Measurements from ENCODE around the gene GALNT9. TPM values are rescaled to one million over a fixed set of nuclear protein-coding genes. Genes with fewer than 3 reads are reported as not detected.

GALNT9 gene
- total RNA-seq, 1 donor from 2014 or later = not detected

- TF ChIP-seq CTCF (IDR thresholded peaks at IDR 0.05; ENCODE audit: borderline replicate concordance) = no peak
- DNase-seq = no peak
- no peak overlapping the region for H3K27ac ChIP-seq (replicated peaks)
- H3K36me3 ChIP-seq = no peaks in the 10 kb centered on the region
- H3K9me3 ChIP-seq (replicated peaks) = no peaks in the 10 kb centered on the region
- intact Hi-C loops (cut with micrococcal nuclease) = no loop called here
- peaks cover 98% of the 10 kb centered on the region for H3K27me3 ChIP-seq (ENCODE audit: low read depth)
- no peak overlapping the region for H3K4me3 ChIP-seq
- H3K4me1 ChIP-seq = peaks cover 18% of the 10 kb centered on the region
Observed at GRCh38 chr12:132329720-132330548, 545 bp upstream of the GALNT9 start.

- intact Hi-C loops (cut with micrococcal nuclease) = no loop called here
- no peak for DNase-seq
- H3K36me3 ChIP-seq = no peaks in the 10 kb centered on the region
- H3K27ac ChIP-seq (replicated peaks) = no peak overlapping the region
- H3K4me1 ChIP-seq = peaks cover 18% of the 10 kb centered on the region
- H3K9me3 ChIP-seq (replicated peaks) = no peaks in the 10 kb centered on the region
- no peak overlapping the region for H3K4me3 ChIP-seq
- peaks cover 100% of the 10 kb centered on the region for H3K27me3 ChIP-seq (ENCODE audit: low read depth)
- TF ChIP-seq CTCF (IDR thresholded peaks at IDR 0.05; ENCODE audit: borderline replicate concordance) = no peak
Observed at GRCh38 chr12:132328282-132329029, 933 bp downstream of the GALNT9 start.

GRCh38 chr12:132327336-132328171, 1.8 kb downstream of the GALNT9 start:
- TF ChIP-seq CTCF (IDR thresholded peaks at IDR 0.05; ENCODE audit: borderline replicate concordance) = no peak
- Histone ChIP-seq H3K36me3 (no peaks in the 10 kb centered on the region), H3K27me3 (ENCODE audit: low read depth) (peaks cover 100% of the 10 kb centered on the region), H3K4me1 (peaks cover 18% of the 10 kb centered on the region), H3K4me3 (no peak overlapping the region), H3K27ac (replicated peaks) (no peak overlapping the region), H3K9me3 (replicated peaks) (no peaks in the 10 kb centered on the region)
- intact Hi-C loops (cut with micrococcal nuclease) = no loop called here
- DNase-seq = no peak

- no peak for TF ChIP-seq CTCF (IDR thresholded peaks at IDR 0.05; ENCODE audit: borderline replicate concordance)
- H3K4me1 ChIP-seq = peaks cover 18% of the 10 kb centered on the region
- DNase-seq = no peak
Observed at GRCh38 chr12:132326646-132327045, 2.7 kb downstream of the GALNT9 start.

GRCh38 chr12:132325733-132326130, 3.7 kb downstream of the GALNT9 start:
- no peak for TF ChIP-seq CTCF (IDR thresholded peaks at IDR 0.05; ENCODE audit: borderline replicate concordance)
- Histone ChIP-seq H3K9me3 (replicated peaks) (no peaks in the 10 kb centered on the region), H3K27ac (replicated peaks) (no peak overlapping the region), H3K4me3 (no peak overlapping the region), H3K36me3 (no peaks in the 10 kb centered on the region), H3K4me1 (peaks cover 18% of the 10 kb centered on the region), H3K27me3 (ENCODE audit: low read depth) (peaks cover 100% of the 10 kb centered on the region)
- intact Hi-C loops (cut with micrococcal nuclease) = no loop called here
- DNase-seq = no peak

More at GRCh38 chr12:132326646-132327045, 2.7 kb downstream of the GALNT9 start:
- Histone ChIP-seq H3K4me3 (no peak overlapping the region), H3K27ac (replicated peaks) (no peak overlapping the region), H3K27me3 (ENCODE audit: low read depth) (peaks cover 100% of the 10 kb centered on the region), H3K9me3 (replicated peaks) (no peaks in the 10 kb centered on the region), H3K36me3 (no peaks in the 10 kb centered on the region)
- intact Hi-C loops (cut with micrococcal nuclease) = no loop called here

All from left ventricle myocardium inferior (tissue), 1 donor.